SU-DHL-6 (cell line): ENCODE results near the gene HAGHL.

ENCODE experiments used
- H2AFZ ChIP-seq: fragments of 200-600 bp; sonication (generic); 2 replicates; pipeline ENCODE4 v1.6.1; 2014; ENCODE audit warnings: low read depth, mild to moderate bottlenecking, moderate library complexity, mixed read lengths, antibody characterized with exemption, low read length; ENCODE audit not compliant: severe bottlenecking
- H3F3A ChIP-seq: fragments of 200-600 bp; shearing (Covaris generic); 2 replicates; pipeline ENCODE4 v1.6.0; 2016; ENCODE audit warnings: antibody characterized with exemption, mild to moderate bottlenecking; ENCODE audit not compliant: insufficient read depth
- H3K27ac ChIP-seq: fragments of 200-600 bp; sonication (generic); 2 replicates; pipeline ENCODE4 v1.5.1; 2016; ENCODE audit warnings: low read depth, mild to moderate bottlenecking, low read length, moderate library complexity, mixed read lengths
- H3K27me3 ChIP-seq: fragments of 200-600 bp; sonication (generic), shearing (Covaris generic); 2 replicates; pipeline ENCODE4 v1.6.0; 2014; ENCODE audit warnings: mild to moderate bottlenecking, low read length
- H3K36me3 ChIP-seq: fragments of 200-600 bp; sonication (generic); 2 replicates; pipeline ENCODE4 v1.6.1; 2014; ENCODE audit warnings: mild to moderate bottlenecking, low read length, mixed read lengths
- H3K4me2 ChIP-seq: fragments of 300-600, 200-600 bp; shearing (Covaris generic), sonication (generic); 2 replicates; pipeline ENCODE4 v1.6.0; 2014; ENCODE audit warnings: low read length, low read depth, mild to moderate bottlenecking; ENCODE audit not compliant: poor library complexity, severe bottlenecking
- H3K4me3 ChIP-seq: fragments of 200-600 bp; sonication (generic); 2 replicates; pipeline ENCODE4 v1.5.1; 2014; ENCODE audit warnings: antibody characterized with exemption, low read length, mild to moderate bottlenecking, mixed read lengths; ENCODE audit not compliant: insufficient read depth, poor library complexity, severe bottlenecking
- H3K79me2 ChIP-seq: fragments of 200-600 bp; sonication (generic); 2 replicates; pipeline ENCODE4 v1.6.1; 2014; ENCODE audit warnings: mild to moderate bottlenecking, low read length, moderate library complexity; ENCODE audit not compliant: insufficient read depth
- H3K9ac ChIP-seq: fragments of 200-600 bp; sonication (generic); 2 replicates; pipeline ENCODE4 v1.7.0; 2014; ENCODE audit warnings: mild to moderate bottlenecking, low read length
- H3K9me2 ChIP-seq: fragments of 200-600 bp; sonication (generic); replicated peaks from 2 replicates; pipeline ENCODE4 v1.6.1; 2014; ENCODE audit warnings: low read length; ENCODE audit not compliant: insufficient read depth
- H3K9me3 ChIP-seq: fragments of 200-600 bp; sonication (generic); 2 replicates; pipeline ENCODE4 v1.6.1; 2014; ENCODE audit warnings: low read length, mixed read lengths; ENCODE audit not compliant: insufficient read depth
- H4K20me1 ChIP-seq: fragments of 200-600 bp; sonication (generic); 2 replicates; pipeline ENCODE4 v1.6.1; 2014; ENCODE audit warnings: low read depth, mild to moderate bottlenecking, antibody characterized with exemption, low read length, moderate library complexity, mixed read lengths
- CTCF ChIP-seq: fragments of 200-600 bp; sonication (generic); IDR thresholded peaks from one replicate; pipeline ENCODE4 v1.5.1; 2017; ENCODE audit warnings: antibody characterized with exemption, mild to moderate bottlenecking, low read length, moderate library complexity; ENCODE audit not compliant: insufficient read depth, poor library complexity, severe bottlenecking
- EZH2phosphoT487 ChIP-seq: fragments of 200-600 bp; sonication (generic), shearing (Covaris generic); conservative IDR thresholded peaks from 2 replicates; pipeline ENCODE4 v1.6.1; 2018; ENCODE audit warnings: mild to moderate bottlenecking, antibody characterized with exemption, low read length, moderate library complexity, mixed read lengths

Gene HAGHL

GRCh38 chr16:735982-736453 is 9.1 kb downstream of the HAGHL start:
- Histone ChIP-seq H2AFZ (no peak overlapping the region), H3F3A (peaks cover 13% of the 10 kb centered on the region), H3K9ac (no peak overlapping the region), H3K4me3 (no peak overlapping the region), H3K27me3 (no peaks in the 10 kb centered on the region), H3K79me2 (peaks cover 9% of the 10 kb centered on the region; the same call in 1 of the 2 replicates), H3K9me3 (no peaks in the 10 kb centered on the region), H3K36me3 (no peaks in the 10 kb centered on the region), H4K20me1 (no peaks in the 10 kb centered on the region), H3K9me2 (no peaks in the 10 kb centered on the region), H3K27ac (no peak overlapping the region), H3K4me2 (no peak overlapping the region)
- TF ChIP-seq CTCF (no peak), EZH2phosphoT487 (no peak)

GRCh38 chr16:736936-737481 is 10.1 kb downstream of the HAGHL start:
- peaks cover 13% of the 10 kb centered on the region for H3F3A ChIP-seq
- no peaks in the 10 kb centered on the region for H3K27me3 ChIP-seq
- H2AFZ ChIP-seq: no peak overlapping the region
- peak overlapping the region; percentile 27 for H3K4me3 ChIP-seq
- no peak for TF ChIP-seq CTCF
- no peak for TF ChIP-seq EZH2phosphoT487
- H3K79me2 ChIP-seq: peaks cover 9% of the 10 kb centered on the region; the same call in 1 of the 2 replicates
- H3K9me3 ChIP-seq: no peaks in the 10 kb centered on the region
- peak overlapping the region; percentile 56 for H3K9ac ChIP-seq
- no peaks in the 10 kb centered on the region for H4K20me1 ChIP-seq
- H3K4me2 ChIP-seq: peak overlapping the region; percentile 74
- no peaks in the 10 kb centered on the region for H3K9me2 ChIP-seq
- peak overlapping the region; percentile 95 for H3K27ac ChIP-seq
- no peaks in the 10 kb centered on the region for H3K36me3 ChIP-seq

DNA sequence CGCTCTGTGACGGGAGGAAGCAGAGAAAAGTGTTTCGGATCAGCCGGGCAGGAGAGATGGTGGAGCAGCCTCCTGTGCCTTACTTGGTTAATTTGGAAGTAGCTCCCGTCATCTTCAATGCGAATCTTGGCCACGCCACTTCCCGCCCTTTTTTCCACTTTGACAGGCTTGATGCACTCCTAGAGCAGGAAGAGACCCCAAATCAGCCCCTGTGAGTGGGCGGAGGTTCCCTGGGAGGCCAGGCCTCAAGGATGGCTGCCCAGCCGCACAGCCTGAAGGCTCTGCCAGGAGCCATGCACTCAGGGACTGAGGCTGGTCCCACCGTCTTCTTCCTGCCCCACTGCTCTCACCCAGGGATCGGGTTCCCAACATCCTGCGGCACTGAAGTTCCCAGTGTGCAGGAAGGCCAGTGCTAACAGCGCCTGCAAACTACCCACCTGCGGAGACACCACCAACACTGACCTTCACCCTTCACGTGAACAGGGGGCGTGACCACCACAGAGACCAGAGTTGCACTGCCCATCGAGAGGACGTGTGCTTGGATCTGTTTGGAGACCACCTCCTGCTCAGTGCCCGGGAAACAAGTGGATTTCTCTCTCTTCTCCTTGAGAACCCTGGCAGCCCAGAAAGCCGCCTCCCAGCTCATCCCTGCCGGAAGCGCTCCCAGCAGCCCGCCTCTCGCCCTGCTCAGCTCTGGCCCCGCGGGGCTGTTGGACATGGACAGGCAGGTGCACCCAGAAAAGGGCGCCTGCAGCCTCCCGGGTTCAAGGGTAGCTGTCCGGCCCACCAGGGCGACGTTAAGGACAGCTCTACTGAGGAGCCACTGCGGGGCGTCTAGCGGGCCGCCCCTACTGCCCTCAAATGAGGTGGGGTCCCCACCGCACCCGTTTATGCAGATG is 12.9 kb downstream of the HAGHL start:
- Histone ChIP-seq H3K27me3 (no peaks in the 10 kb centered on the region), H3K79me2 (peaks cover 9% of the 10 kb centered on the region; the same call in 1 of the 2 replicates), H3K4me3 (peak overlapping the region; percentile 96), H3K4me2 (peak overlapping the region; percentile 84), H3K9me2 (no peaks in the 10 kb centered on the region), H3K27ac (peak overlapping the region; percentile 95), H2AFZ (no peak overlapping the region), H3K36me3 (no peaks in the 10 kb centered on the region), H3K9ac (peak overlapping the region; percentile 95), H4K20me1 (no peaks in the 10 kb centered on the region), H3F3A (peaks cover 13% of the 10 kb centered on the region), H3K9me3 (no peaks in the 10 kb centered on the region)
- no peak for TF ChIP-seq CTCF
- TF ChIP-seq EZH2phosphoT487: no peak
